Measurements from ENCODE around the gene KATNB1. TPM values are rescaled to one million over a fixed set of nuclear protein-coding genes. Genes with fewer than 3 reads are reported as not detected.
"Not testable (repeated sequence)": the region's sequence is repeated elsewhere in the genome, so short reads cannot be mapped to it uniquely, and the experiment has no call there.

The KATNB1 gene
- polyA plus RNA-seq, 4 donors = 9.6 to 19.3 (median 12.1) TPM

DNA sequence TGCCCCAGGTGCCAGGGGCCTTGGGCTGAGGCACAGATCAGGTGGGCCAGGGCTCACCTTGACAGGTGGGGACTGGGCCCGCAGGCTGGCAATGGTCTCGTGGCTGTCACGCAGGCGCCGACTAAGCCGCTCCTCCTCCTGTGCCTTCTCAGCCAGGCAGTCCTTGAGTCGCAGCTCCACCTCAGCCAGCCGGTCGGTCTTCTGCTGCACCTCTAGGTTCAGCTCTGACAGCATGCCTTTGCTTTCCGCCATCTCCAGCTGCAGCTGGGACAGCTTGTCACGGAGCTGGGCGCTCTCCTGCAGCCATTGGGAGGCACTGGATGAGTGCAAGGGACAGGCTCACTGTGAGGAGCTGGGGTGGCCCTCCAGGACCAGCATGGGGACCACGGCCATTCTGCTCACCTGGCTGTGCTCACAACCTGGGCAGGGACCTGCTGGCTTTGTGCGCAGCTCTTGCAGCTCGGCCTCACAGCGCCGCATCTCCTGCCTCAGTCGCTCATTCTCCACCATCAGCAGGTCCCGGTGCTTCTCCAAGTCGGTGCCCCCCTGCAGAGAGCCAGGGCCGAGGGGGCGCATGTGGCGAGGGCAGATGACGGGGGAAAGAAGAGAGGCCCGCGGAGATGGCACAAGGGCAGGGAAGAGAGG lies 35.7 kb downstream of the KATNB1 start:
- FAIRE-seq = no peak
- Histone ChIP-seq H3K4me1 (ENCODE audit: control insufficient read depth in 3 of 3, insufficient read depth in 2 of 3, low read depth in 1 of 3, low read length in 2 of 3) (peaks cover 0 to 14% (median 0%) of the 10 kb centered on the region in 3 donors), H3K27me3 (ENCODE audit: control insufficient read depth in 3 of 3, insufficient read depth in 3 of 3, low read length in 3 of 3) (no peaks in the 10 kb centered on the region), H3K9me3 (ENCODE audit: control insufficient read depth in 2 of 2, insufficient read depth in 1 of 2, low read depth in 1 of 2, low read length in 1 of 2) (no peaks in the 10 kb centered on the region), H3K27ac (ENCODE audit: low read depth in 1 of 3, low read length in 2 of 3) (no peak overlapping the region), H3K4me3 (ENCODE audit: low read depth in 1 of 3, low read length in 3 of 3) (no peak overlapping the region), H3K36me3 (ENCODE audit: control insufficient read depth in 3 of 3, insufficient read depth in 2 of 3, low read depth in 1 of 3, low read length in 3 of 3) (peaks cover 0 to 89% (median 10%) of the 10 kb centered on the region in 3 donors)
- 92 to 95% (median 94%) methylated on average over 26 of the region's 26 CpGs for WGBS, 3 donors
- DNase-seq = no peak

- FAIRE-seq (no peak), DNase-seq (no peak)
- Histone ChIP-seq H3K4me1 (ENCODE audit: control insufficient read depth in 3 of 3, insufficient read depth in 2 of 3, low read depth in 1 of 3, low read length in 2 of 3) (peaks cover 0 to 16% (median 0%) of the 10 kb centered on the region in 3 donors), H3K4me3 (ENCODE audit: low read depth in 1 of 3, low read length in 3 of 3) (no peak overlapping the region), H3K27ac (ENCODE audit: low read depth in 1 of 3, low read length in 2 of 3) (no peak overlapping the region), H3K36me3 (ENCODE audit: control insufficient read depth in 3 of 3, insufficient read depth in 2 of 3, low read depth in 1 of 3, low read length in 3 of 3) (peaks cover 0 to 84% (median 10%) of the 10 kb centered on the region in 3 donors), H3K27me3 (ENCODE audit: control insufficient read depth in 3 of 3, insufficient read depth in 3 of 3, low read length in 3 of 3) (no peaks in the 10 kb centered on the region), H3K9me3 (ENCODE audit: control insufficient read depth in 2 of 2, insufficient read depth in 1 of 2, low read depth in 1 of 2, low read length in 1 of 2) (no peaks in the 10 kb centered on the region)
- WGBS, 3 donors = 70 to 81% (median 75%) methylated on average over 11 of the region's 11 CpGs
Observed at GRCh38 chr16:57773019-57773418, 37.4 kb downstream of the KATNB1 start.

GRCh38 chr16:57773655-57774295 lies 38.2 kb downstream of the KATNB1 start:
- Histone ChIP-seq H3K27me3 (ENCODE audit: control insufficient read depth in 3 of 3, insufficient read depth in 3 of 3, low read length in 3 of 3) (no peaks in the 10 kb centered on the region), H3K4me1 (ENCODE audit: control insufficient read depth in 3 of 3, insufficient read depth in 2 of 3, low read depth in 1 of 3, low read length in 2 of 3) (peaks cover 0 to 16% (median 0%) of the 10 kb centered on the region in 3 donors), H3K4me3 (ENCODE audit: low read depth in 1 of 3, low read length in 3 of 3) (no peak overlapping the region), H3K36me3 (ENCODE audit: control insufficient read depth in 3 of 3, insufficient read depth in 2 of 3, low read depth in 1 of 3, low read length in 3 of 3) (peaks cover 0 to 85% (median 10%) of the 10 kb centered on the region in 3 donors), H3K9me3 (ENCODE audit: control insufficient read depth in 2 of 2, insufficient read depth in 1 of 2, low read depth in 1 of 2, low read length in 1 of 2) (no peaks in the 10 kb centered on the region), H3K27ac (ENCODE audit: low read depth in 1 of 3, low read length in 2 of 3) (no peak overlapping the region)
- 89 to 90% (median 89%) methylated on average over 11 of the region's 11 CpGs for WGBS, 3 donors
- DNase-seq = no peak
- no peak for FAIRE-seq

DNA sequence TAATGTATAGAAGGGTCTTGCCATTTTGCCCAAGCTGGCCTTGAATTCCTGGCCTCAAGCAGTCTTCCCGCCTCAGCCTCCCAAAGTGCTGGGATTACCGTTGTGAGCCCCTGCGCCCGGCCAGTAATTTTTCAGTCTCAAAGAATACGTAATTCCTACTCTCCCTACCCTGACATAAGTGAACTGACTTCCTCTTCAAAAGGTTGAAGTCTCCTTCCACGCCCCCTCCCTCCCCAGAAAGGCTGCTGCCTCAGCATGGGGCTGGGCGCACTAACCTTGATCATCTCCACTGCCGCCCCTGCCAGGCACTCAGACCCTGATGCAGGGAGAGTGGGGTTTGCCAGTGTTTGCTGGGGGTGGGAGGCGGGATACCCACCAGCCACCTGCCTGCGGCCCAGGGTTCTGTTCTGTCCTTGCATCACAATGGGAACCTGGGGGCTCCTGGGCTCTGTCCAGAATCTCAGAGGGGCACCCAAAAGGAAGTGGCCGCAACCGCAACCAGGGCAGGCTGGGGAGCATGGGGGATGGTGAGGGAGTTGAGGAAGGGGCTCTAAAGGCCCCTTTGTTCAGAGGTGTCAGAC lies 39.2 kb downstream of the KATNB1 start:
- H3K27me3 ChIP-seq (ENCODE audit: control insufficient read depth in 3 of 3, insufficient read depth in 3 of 3, low read length in 3 of 3) = no peaks in the 10 kb centered on the region
- WGBS, 3 donors = 80 to 82% (median 82%) methylated on average over 12 of the region's 12 CpGs
- H3K9me3 ChIP-seq (ENCODE audit: control insufficient read depth in 2 of 2, insufficient read depth in 1 of 2, low read depth in 1 of 2, low read length in 1 of 2) = no peaks in the 10 kb centered on the region
- H3K4me3 ChIP-seq (ENCODE audit: low read depth in 1 of 3, low read length in 3 of 3) = no peak overlapping the region
- peaks cover 0 to 16% (median 0%) of the 10 kb centered on the region in 3 donors for H3K4me1 ChIP-seq (ENCODE audit: control insufficient read depth in 3 of 3, insufficient read depth in 2 of 3, low read depth in 1 of 3, low read length in 2 of 3)
- H3K27ac ChIP-seq (ENCODE audit: low read depth in 1 of 3, low read length in 2 of 3) = no peak overlapping the region
- peak in 1 of 2 donors; percentile 43 for DNase-seq
- peaks cover 0 to 77% (median 10%) of the 10 kb centered on the region in 3 donors for H3K36me3 ChIP-seq (ENCODE audit: control insufficient read depth in 3 of 3, insufficient read depth in 2 of 3, low read depth in 1 of 3, low read length in 3 of 3)
- no peak for FAIRE-seq

GRCh38 chr16:57775661-57776469 lies 40.3 kb downstream of the KATNB1 start:
- Histone ChIP-seq H3K27me3 (ENCODE audit: control insufficient read depth in 3 of 3, insufficient read depth in 3 of 3, low read length in 3 of 3) (no peaks in the 10 kb centered on the region), H3K4me3 (ENCODE audit: low read depth in 1 of 3, low read length in 3 of 3) (no peak overlapping the region), H3K9me3 (ENCODE audit: control insufficient read depth in 2 of 2, insufficient read depth in 1 of 2, low read depth in 1 of 2, low read length in 1 of 2) (no peaks in the 10 kb centered on the region), H3K27ac (ENCODE audit: low read depth in 1 of 3, low read length in 2 of 3) (no peak overlapping the region), H3K4me1 (ENCODE audit: control insufficient read depth in 3 of 3, insufficient read depth in 2 of 3, low read depth in 1 of 3, low read length in 2 of 3) (peaks cover 0 to 16% (median 0%) of the 10 kb centered on the region in 3 donors), H3K36me3 (ENCODE audit: control insufficient read depth in 3 of 3, insufficient read depth in 2 of 3, low read depth in 1 of 3, low read length in 3 of 3) (peaks cover 0 to 71% (median 9%) of the 10 kb centered on the region in 3 donors)
- FAIRE-seq = no peak
- 46 to 62% (median 61%) methylated on average over 22 to 23 of the region's 23 CpGs for WGBS, 3 donors
- peak; percentile 59 to 65 for DNase-seq

- Histone ChIP-seq H3K4me1 (ENCODE audit: control insufficient read depth in 3 of 3, insufficient read depth in 2 of 3, low read depth in 1 of 3, low read length in 2 of 3) (peaks cover 0 to 28% (median 0%) of the 10 kb centered on the region in 3 donors), H3K36me3 (ENCODE audit: control insufficient read depth in 3 of 3, insufficient read depth in 2 of 3, low read depth in 1 of 3, low read length in 3 of 3) (peaks cover 0 to 62% (median 6%) of the 10 kb centered on the region in 3 donors), H3K27me3 (ENCODE audit: control insufficient read depth in 3 of 3, insufficient read depth in 3 of 3, low read length in 3 of 3) (no peaks in the 10 kb centered on the region), H3K27ac (ENCODE audit: low read depth in 1 of 3, low read length in 2 of 3) (no peak overlapping the region), H3K4me3 (ENCODE audit: low read depth in 1 of 3, low read length in 3 of 3) (no peak overlapping the region), H3K9me3 (ENCODE audit: control insufficient read depth in 2 of 2, insufficient read depth in 1 of 2, low read depth in 1 of 2, low read length in 1 of 2) (no peaks in the 10 kb centered on the region)
- DNase-seq (no peak), FAIRE-seq (no peak)
- WGBS, 3 donors = 87 to 91% (median 90%) methylated on average over 5 of the region's 5 CpGs
Observed at GRCh38 chr16:57778658-57779057, 43.1 kb downstream of the KATNB1 start.

DNA sequence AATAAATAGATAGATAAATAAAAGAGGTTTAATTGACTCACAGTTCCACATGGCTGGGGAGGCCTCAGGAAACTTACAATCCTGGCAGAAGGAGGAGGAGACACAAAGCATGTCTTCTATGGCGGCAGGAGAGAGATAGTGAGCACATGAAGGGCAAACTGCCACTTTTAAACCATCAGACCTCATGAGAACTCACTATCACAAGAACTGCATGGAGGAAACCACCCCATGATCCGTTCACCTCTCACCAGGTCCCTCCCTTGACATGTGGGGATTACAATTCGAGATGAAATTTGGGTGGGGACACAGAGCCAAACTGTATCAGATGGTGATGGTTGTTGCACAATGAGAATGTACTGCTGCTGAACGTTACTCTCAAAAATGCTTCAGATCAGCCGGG lies 44.3 kb downstream of the KATNB1 start:
- FAIRE-seq, DNase-seq: not testable (repeated sequence)

GRCh38 chr16:57781349-57781740 lies 45.8 kb downstream of the KATNB1 start:
- H3K9me3 ChIP-seq (ENCODE audit: control insufficient read depth in 2 of 2, insufficient read depth in 1 of 2, low read depth in 1 of 2, low read length in 1 of 2) = no peaks in the 10 kb centered on the region
- peaks cover 0 to 65% (median 2%) of the 10 kb centered on the region in 3 donors for H3K36me3 ChIP-seq (ENCODE audit: control insufficient read depth in 3 of 3, insufficient read depth in 2 of 3, low read depth in 1 of 3, low read length in 3 of 3)
- H3K27me3 ChIP-seq (ENCODE audit: control insufficient read depth in 3 of 3, insufficient read depth in 3 of 3, low read length in 3 of 3) = no peaks in the 10 kb centered on the region
- FAIRE-seq (no peak), DNase-seq (no peak)
- H3K4me1 ChIP-seq (ENCODE audit: control insufficient read depth in 3 of 3, insufficient read depth in 2 of 3, low read depth in 1 of 3, low read length in 2 of 3) = peaks cover 0 to 13% (median 0%) of the 10 kb centered on the region in 3 donors
- no peak overlapping the region for H3K4me3 ChIP-seq (ENCODE audit: low read depth in 1 of 3, low read length in 3 of 3)
- 46 to 76% (median 76%) methylated on average over 1 of the region's 1 CpG for WGBS, 3 donors
- peak overlapping the region in 1 of 3 donors; percentile 32 for H3K27ac ChIP-seq (ENCODE audit: low read depth in 1 of 3, low read length in 2 of 3)

More for the DNA sequence above, 44.3 kb downstream of the KATNB1 start:
- WGBS, 3 donors = 75 to 82% (median 80%) methylated on average over 5 of the region's 5 CpGs
- Histone ChIP-seq H3K4me1 (ENCODE audit: control insufficient read depth in 3 of 3, insufficient read depth in 2 of 3, low read depth in 1 of 3, low read length in 2 of 3) (peaks cover 0 to 26% (median 0%) of the 10 kb centered on the region in 3 donors), H3K36me3 (ENCODE audit: control insufficient read depth in 3 of 3, insufficient read depth in 2 of 3, low read depth in 1 of 3, low read length in 3 of 3) (peaks cover 0 to 65% (median 8%) of the 10 kb centered on the region in 3 donors)
- not testable (repeated sequence) for H3K4me3 ChIP-seq (ENCODE audit: low read depth in 1 of 3, low read length in 3 of 3); H3K27me3 ChIP-seq (ENCODE audit: control insufficient read depth in 3 of 3, insufficient read depth in 3 of 3, low read length in 3 of 3); H3K9me3 ChIP-seq (ENCODE audit: control insufficient read depth in 2 of 2, insufficient read depth in 1 of 2, low read depth in 1 of 2, low read length in 1 of 2); H3K27ac ChIP-seq (ENCODE audit: low read depth in 1 of 3, low read length in 2 of 3)
